GM20431 (cell line): ENCODE data around the gene APBA3.
"Not testable (repeated sequence)": the region's sequence is repeated elsewhere in the genome, so short reads cannot be mapped to it uniquely, and the experiment has no call there.

ENCODE experiments used
- in situ Hi-C: fragments of 300-500 bp; cut with MseI, MboI; formaldehyde crosslinking; loops from one replicate; pipeline ENCODE4 v1.15.0; 2020; ENCODE audit warnings: low sequenced_read_pairs; ENCODE audit not compliant: unreplicated experiment

Gene APBA3

DNA sequence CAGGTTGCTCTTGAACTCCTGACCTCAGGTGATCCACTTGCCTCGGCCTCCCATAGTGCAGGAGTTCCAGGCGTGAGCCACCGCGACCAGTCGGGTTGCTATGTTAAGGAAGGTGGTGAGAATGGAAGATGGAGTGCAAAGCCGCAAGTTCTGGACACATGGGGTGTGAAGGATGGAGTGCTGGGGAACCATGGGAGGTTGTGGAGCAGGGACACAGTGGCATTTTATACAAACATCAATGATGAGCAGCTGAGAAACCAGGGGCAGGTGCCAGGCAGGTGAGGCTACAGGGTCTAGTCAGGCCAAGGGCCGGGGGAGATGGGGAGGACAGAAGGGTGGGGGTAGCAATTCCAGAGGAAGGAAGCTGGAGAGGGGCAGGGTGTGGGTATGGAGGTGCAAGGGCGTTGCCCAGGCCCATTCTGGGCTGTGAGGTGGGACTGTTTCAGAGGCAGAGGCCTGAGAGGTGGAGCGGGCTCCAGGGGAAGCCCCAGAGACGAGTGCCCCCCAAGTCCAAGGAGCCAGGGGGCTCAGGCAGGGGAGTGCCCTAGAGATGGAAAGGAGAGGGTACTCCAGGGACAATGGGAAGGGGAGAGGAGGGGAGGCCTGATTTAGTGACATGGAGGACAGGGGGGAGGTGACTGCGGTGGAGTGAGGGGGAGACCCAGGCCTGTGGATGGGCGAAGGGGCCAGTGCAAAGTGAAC, 12.5 kb upstream of the APBA3 start:
- in situ Hi-C loops, result no loop called here

DNA sequence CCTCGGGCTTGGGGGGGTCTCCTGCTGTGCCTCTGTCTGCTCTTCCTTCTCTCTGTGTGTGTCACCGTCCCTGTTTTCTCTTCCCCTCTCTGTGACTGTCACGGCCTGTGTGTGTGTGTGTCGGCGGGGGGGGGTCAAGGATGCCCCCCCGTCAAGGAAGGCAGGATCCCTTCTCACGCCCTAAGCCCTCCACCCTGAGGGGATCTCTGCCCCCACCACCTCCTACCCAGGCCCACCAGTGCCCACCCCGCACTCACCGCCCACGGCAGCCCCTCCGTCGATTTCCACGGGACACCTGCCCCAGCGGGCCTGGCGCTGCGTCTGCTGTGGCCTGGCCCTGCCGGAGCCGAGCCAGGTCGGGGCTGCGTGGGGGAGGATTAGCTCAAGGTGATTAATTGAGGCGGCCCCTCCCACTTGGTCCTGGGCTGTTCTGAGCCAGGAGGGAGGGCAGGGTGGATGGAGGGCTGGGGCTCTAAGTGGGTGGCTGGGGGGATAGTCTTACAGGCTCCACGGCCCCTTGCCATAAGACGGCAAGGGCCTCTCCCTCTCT, 10.5 kb upstream of the APBA3 start, which contains the start of gene RAX2:
RAX2 (minus strand) TSS at position 323 of the 550 bp plus-strand sequence. CDS start 486 bp downstream, outside the sequence.
- in situ Hi-C loops, result no loop called here

GRCh38 chr19:3771000-3771905, 9.8 kb upstream of the APBA3 start:
- in situ Hi-C loops, result no loop called here

DNA sequence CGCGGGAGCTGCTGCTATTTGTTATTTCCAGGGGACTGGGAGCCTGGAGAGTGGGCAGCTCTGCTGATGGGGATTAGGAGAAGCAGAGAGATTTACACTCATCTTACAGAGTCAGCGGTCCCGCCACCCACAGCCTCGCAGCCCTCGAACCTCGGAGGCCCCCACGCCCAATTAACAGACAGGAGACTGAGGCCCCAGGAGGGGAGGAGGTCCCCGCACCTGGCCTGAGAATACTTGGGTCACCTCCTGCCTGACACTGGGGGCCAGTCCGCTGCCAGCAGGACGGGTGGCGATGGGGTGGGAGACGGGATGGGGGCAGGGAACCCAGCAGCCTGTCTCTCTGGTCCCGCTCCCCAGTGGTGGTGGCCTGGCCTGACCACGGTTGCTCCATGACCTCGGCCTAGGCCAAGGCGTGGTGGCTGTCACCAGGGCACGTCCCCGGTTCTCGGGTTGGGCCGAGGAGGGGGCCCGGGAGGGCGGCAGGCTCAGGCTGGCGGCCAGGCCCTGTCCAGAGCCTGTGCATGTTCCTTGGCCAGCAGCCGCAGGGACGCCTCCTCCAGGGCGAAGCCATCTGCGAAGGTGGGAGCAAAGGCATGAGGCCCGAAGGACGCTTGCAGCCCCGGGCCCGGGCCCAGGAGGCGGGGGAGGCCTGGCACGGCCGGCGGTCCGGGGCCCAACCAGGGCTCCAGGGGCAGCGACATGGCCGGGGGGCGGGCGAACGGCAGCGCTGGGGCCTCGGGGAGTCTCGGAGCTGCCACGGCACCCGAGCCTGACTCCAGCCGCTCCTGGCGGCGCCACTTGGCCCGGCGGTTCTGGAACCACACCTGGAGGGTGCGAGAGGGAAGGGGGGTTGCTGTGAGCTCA, 8.9 kb upstream of the APBA3 start:
- in situ Hi-C loops, result no loop called here

GRCh38 chr19:3769494-3769893, 8.0 kb upstream of the APBA3 start:
- in situ Hi-C loops, result no loop called here

GRCh38 chr19:3768748-3769099, 7.2 kb upstream of the APBA3 start:
- in situ Hi-C loops, result no loop called here

GRCh38 chr19:3768015-3768747, 6.7 kb upstream of the APBA3 start:
- in situ Hi-C loops, result no loop called here

DNA sequence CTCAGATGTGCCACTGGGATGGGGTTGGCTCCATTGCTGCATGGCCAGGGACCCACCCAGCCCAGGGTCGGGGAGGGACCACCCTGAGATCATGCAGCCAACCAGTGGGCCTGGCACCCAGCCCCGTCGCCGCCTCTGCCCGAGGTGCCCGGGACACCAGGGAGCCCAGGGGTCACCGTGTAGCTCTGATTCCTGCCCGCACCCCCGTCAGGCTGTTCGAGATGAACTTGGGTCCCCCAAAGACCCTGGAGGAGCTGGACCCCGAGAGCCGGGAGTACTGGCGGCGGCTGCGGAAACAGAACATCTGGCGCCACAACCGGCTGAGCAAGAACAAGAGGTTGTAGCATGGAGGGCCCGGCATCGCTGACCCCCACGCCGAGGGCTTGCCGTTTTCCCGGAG, 5.6 kb upstream of the APBA3 start:
- in situ Hi-C loops, result no loop called here

DNA sequence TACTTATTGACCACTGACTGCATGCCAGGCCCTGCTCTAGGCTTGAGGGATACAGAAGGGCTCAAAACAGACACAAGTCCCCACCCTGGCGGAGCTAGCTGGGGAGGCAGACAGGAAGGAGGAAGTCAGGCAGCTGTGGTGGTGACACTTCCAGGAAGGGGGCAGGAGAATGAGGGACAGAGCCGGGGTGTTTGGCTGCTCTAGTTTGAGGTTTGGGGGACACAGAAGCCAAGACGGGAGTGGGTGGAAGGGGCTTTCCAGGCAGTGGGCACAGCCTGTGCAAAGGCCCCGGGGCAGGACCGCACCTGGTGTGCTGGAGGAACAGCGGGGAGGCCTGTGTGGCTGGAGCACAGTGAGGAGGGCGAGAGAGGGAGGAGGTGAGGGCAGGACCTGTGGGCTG, 5.0 kb upstream of the APBA3 start:
- in situ Hi-C loops, result no loop called here

DNA sequence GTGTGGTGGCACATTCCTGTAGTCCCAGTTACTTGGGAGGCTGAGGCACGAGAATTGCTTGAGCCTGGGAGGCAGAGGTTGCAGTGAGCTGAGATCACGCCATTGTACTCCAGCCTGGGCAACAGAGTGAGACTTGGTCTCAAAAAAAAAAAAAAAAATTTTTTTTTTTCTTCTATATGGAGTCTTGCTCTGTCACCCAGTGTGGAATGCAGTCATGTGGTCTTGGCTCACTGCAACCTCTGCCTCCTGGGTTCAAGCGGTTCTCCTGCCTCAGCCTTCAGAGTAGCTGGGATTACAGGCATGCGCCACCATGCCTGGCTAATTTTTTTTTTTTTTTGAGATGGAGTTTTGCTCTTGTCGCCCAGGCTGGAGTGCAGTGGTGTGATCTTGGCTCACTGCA, 4.3 kb upstream of the APBA3 start:
- in situ Hi-C loops, result not testable (repeated sequence)

DNA sequence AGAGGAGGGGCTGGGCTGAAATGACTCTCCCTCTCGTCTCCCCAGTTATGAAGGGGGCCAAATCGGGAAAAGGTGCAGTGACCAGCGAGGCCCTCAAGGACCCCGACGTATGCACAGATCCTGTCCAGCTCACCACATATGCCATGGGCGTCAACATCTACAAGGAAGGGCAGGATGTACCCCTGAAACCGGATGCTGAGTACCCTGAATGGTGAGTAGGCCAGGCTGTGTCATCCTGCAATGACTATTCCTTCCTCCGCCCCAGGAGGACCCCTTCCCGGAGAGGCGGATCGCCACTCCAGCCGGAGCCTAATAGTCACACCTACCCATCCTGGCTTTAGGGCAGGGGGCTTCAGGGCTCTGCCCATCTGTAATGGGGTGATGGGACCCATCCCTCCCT, 3.6 kb upstream of the APBA3 start:
- in situ Hi-C loops, result no loop called here

GRCh38 chr19:3762501-3763459, 1.3 kb upstream of the APBA3 start, which contains the start of gene MRPL54:
TSS of gene MRPL54 (plus strand) at chr19:3762682. CDS start at chr19:3762701, 19 bp downstream.
- in situ Hi-C loops, result no loop called here

DNA sequence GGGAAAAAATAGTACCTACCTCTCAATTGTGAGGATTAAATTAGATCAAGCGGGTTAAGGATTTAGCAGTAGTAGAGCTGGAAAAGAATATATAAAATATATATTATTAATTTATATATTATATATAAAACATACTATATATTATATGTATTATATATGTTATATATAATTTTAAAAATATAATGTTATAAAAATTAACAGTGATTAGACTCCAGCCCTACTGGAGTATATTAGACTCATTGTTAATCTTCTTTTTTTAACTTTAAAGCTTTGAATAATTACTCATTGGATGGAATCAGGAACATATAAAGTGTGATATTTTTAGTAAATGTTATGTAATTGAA, 610 bp upstream of the APBA3 start:
- in situ Hi-C loops, result no loop called here

DNA sequence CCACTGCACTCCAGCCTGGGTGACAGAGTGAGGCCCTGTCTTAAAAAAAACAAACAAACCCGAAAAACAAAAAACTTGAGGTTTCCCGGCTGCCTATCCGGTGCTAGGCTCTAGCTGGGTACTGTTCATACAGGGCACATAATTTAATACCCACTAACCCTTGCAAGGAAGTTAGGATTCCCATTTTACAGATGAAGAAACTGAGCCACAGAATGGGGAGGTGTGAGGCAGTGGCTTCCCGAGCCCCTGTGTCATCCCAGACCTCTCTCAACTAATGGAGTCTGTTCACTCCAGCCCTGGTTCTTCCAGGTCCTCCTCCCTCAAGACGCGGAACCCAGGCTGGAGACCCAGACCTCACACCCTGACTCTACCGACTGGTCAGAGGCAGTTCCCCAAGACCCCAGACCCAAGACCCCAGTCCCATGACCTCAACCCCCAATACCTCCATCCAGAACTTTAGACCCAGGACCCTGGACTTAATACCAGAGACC, 576 bp downstream of the APBA3 start:
- in situ Hi-C loops, result no loop called here

DNA sequence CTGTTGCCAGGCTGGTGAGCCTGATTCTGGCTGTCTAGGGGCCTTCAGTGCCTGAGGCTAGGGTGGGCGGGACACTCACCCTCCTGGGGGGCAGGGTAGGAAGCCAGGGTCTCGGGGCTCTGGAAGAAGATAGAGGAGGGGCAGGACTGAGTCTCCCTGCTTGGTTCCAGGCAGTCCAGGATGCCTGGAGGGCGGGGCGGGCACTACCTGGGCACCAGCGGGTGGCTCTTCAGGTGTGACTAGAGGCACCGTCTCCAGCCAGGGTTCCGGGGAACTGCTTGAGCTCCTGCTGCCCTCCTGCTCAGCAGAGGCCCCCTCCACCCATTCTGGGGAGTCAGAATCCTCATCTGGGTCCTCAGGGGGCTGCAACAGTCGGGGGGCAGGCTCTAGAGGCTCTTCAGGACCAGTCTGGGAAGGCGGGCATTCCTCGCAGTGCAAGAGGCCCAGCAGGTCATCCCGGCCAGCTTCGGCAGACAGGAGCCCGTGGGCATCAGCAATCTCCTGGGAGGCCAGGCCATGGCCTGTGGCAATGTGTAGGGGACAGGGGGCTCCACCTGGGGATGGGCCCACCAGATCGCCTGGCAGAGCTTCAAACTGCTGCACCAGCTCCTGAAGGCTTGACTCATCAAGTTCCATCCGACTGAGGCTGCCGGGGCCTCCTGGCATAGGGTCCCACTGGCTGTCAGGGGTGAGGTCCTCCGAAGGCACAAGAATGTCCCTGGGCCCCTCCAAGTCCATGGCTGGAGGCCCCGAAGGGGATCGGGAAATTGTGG, 1.8 kb downstream of the APBA3 start:
- in situ Hi-C loops, result no loop called here

- in situ Hi-C loops, result not testable (repeated sequence)
Measured at GRCh38 chr19:3758297-3758696, 3.2 kb downstream of the APBA3 start.

DNA sequence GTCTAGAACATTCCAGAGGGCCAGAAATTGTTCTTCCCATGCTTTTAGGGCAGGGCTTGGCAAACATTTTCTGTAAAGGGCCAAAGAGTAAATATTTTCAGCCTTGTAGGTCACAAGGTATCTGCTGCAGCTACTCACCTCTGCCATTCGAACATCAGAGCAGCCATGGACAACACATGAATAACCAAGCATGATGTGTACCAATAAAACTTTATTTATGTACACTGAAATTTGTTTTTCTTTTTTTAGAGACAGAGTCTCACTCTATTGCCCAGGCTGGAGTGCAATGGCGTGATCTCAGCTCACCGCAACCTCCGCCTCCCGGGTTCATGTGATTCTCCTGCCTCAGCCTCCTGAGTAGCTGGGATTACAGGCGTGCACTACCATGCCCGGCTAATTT, 3.8 kb downstream of the APBA3 start:
- in situ Hi-C loops, result not testable (repeated sequence)
